SK-N-SH (cell line): ENCODE data around the gene USP17L18.
"Not testable (repeated sequence)": the region's sequence is repeated elsewhere in the genome, so short reads cannot be mapped to it uniquely, and the experiment has no call there.

Experiments used
- EP300 ChIP-seq, 2 experiments: IDR thresholded peaks; 2 replicates each; pipeline versions ENCODE4 v1.4.0 to v1.6.1; 2012; ENCODE audit warnings: borderline replicate concordance in 1 of 2, low read depth in 1 of 2, low read length in 1 of 2
- EZH2phosphoT487 ChIP-seq: fragments of 200-600 bp; sonication (generic); IDR thresholded peaks from 2 replicates; pipeline ENCODE4 v1.6.1; 2017; ENCODE audit warnings: low read depth, mixed run types, mild to moderate bottlenecking, antibody characterized with exemption, moderate library complexity, borderline replicate concordance
- FOXM1 ChIP-seq: IDR thresholded peaks from 2 replicates; pipeline ENCODE4 v1.4.0; 2012; ENCODE audit warnings: low read depth, mild to moderate bottlenecking
- JUND ChIP-seq: IDR thresholded peaks from 2 replicates; pipeline ENCODE4 v1.4.0; 2012
- MEF2A ChIP-seq: IDR thresholded peaks from 2 replicates; pipeline ENCODE4 v1.4.0; 2012; ENCODE audit warnings: low read depth, borderline replicate concordance
- MXI1 ChIP-seq: IDR thresholded peaks from 2 replicates; pipeline ENCODE4 v1.6.1; 2012; ENCODE audit warnings: mild to moderate bottlenecking, low read depth, low read length, improper control_type of control experiment
- NRF1 ChIP-seq: IDR thresholded peaks from 2 replicates; pipeline ENCODE4 v1.6.1; 2012; ENCODE audit warnings: low read depth, mild to moderate bottlenecking, low read length
- POLR2AphosphoS5 ChIP-seq: IDR thresholded peaks from 2 replicates; pipeline ENCODE4 v1.6.1; 2012; ENCODE audit warnings: low read depth, low read length
- RAD21 ChIP-seq: IDR thresholded peaks from 2 replicates; pipeline ENCODE4 v1.6.1; 2012; ENCODE audit warnings: mild to moderate bottlenecking, low read length
- RCOR1 ChIP-seq: fragments of 150-350 bp; IDR thresholded peaks from 2 replicates; pipeline ENCODE4 v1.6.1; 2017; ENCODE audit warnings: antibody characterized with exemption, low read length
- YY1 ChIP-seq: IDR thresholded peaks from 2 replicates; pipeline ENCODE4 v1.4.0; 2012; ENCODE audit warnings: low read depth, mild to moderate bottlenecking
- TF ChIP-seq, protein P1 (sequence below): fragments of 200-600 bp; sonication (generic); IDR thresholded peaks from 2 replicates; pipeline ENCODE4 v1.6.1; 2017; ENCODE audit warnings: antibody characterized with exemption, mild to moderate bottlenecking, moderate library complexity
- TF ChIP-seq, protein P2 (sequence below): IDR thresholded peaks from 2 replicates; pipeline ENCODE4; 2012
- TF ChIP-seq, protein P3 (sequence below): IDR thresholded peaks from 2 replicates; pipeline ENCODE4 v1.4.0; 2012; ENCODE audit warnings: low read depth, borderline replicate concordance

DNA sequence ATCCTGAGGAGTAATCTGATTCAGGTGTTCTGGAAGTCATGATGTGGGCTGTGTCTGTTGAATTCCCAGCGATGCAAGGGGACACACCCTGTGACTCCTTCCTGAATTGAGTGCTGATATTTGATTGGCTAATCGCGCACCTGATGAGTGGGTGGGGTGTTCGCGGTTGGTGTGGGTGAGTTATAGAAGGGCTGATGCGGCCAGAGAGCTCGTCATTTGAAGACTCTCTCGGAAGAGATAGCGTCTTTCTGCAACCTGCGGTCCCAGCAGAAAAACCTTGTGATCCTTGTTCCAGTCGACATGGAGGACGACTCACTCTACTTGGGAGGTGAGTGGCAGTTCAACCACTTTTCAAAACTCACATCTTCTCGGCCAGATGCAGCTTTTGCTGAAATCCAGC is 38.1 kb upstream of the USP17L18 start, which contains the start of gene USP17L10:
- TF ChIP-seq, protein P1, sequence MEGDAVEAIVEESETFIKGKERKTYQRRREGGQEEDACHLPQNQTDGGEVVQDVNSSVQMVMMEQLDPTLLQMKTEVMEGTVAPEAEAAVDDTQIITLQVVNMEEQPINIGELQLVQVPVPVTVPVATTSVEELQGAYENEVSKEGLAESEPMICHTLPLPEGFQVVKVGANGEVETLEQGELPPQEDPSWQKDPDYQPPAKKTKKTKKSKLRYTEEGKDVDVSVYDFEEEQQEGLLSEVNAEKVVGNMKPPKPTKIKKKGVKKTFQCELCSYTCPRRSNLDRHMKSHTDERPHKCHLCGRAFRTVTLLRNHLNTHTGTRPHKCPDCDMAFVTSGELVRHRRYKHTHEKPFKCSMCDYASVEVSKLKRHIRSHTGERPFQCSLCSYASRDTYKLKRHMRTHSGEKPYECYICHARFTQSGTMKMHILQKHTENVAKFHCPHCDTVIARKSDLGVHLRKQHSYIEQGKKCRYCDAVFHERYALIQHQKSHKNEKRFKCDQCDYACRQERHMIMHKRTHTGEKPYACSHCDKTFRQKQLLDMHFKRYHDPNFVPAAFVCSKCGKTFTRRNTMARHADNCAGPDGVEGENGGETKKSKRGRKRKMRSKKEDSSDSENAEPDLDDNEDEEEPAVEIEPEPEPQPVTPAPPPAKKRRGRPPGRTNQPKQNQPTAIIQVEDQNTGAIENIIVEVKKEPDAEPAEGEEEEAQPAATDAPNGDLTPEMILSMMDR, result not testable (repeated sequence)
- not testable (repeated sequence) for TF ChIP-seq EZH2phosphoT487; EP300 (IDR thresholded peaks at IDR 0.05; ENCODE audit: borderline replicate concordance in 1 of 2, low read depth in 1 of 2, low read length in 1 of 2); MEF2A; JUND; NRF1; FOXM1; RAD21; MXI1; POLR2AphosphoS5; RCOR1; YY1
- TF ChIP-seq, protein P2, sequence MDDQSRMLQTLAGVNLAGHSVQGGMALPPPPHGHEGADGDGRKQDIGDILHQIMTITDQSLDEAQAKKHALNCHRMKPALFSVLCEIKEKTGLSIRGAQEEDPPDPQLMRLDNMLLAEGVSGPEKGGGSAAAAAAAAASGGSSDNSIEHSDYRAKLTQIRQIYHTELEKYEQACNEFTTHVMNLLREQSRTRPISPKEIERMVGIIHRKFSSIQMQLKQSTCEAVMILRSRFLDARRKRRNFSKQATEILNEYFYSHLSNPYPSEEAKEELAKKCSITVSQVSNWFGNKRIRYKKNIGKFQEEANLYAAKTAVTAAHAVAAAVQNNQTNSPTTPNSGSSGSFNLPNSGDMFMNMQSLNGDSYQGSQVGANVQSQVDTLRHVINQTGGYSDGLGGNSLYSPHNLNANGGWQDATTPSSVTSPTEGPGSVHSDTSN, result not testable (repeated sequence)
- TF ChIP-seq, protein P3, sequence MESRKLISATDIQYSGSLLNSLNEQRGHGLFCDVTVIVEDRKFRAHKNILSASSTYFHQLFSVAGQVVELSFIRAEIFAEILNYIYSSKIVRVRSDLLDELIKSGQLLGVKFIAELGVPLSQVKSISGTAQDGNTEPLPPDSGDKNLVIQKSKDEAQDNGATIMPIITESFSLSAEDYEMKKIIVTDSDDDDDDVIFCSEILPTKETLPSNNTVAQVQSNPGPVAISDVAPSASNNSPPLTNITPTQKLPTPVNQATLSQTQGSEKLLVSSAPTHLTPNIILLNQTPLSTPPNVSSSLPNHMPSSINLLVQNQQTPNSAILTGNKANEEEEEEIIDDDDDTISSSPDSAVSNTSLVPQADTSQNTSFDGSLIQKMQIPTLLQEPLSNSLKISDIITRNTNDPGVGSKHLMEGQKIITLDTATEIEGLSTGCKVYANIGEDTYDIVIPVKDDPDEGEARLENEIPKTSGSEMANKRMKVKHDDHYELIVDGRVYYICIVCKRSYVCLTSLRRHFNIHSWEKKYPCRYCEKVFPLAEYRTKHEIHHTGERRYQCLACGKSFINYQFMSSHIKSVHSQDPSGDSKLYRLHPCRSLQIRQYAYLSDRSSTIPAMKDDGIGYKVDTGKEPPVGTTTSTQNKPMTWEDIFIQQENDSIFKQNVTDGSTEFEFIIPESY, result not testable (repeated sequence)
